ENCODE results near the gene DHRS13. TPM values are rescaled to one million over a fixed set of nuclear protein-coding genes. Genes with fewer than 3 reads are reported as not detected.
"Not testable (repeated sequence)": the region's sequence is repeated elsewhere in the genome, so short reads cannot be mapped to it uniquely, and the experiment has no call there.

Gene DHRS13
- total RNA-seq, 4 donors from 2014 or later: 0.26 to 17.4 (median 13.6) TPM

- H3K27me3 ChIP-seq: no peaks in the 10 kb centered on the region
- H3K27ac ChIP-seq: peak within 1 kb of the TSS; percentile 93 to 94
- peaks cover 0 to 12% of the 10 kb centered on the region in 2 donors for H3K4me1 ChIP-seq
- no peaks in the 10 kb centered on the region for H3K36me3 ChIP-seq
- no peaks in the 10 kb centered on the region for H3K9me3 ChIP-seq
- H3K4me3 ChIP-seq: peak within 1 kb of the TSS; percentile 85 to 91
- TF ChIP-seq POLR2A (IDR thresholded peaks at IDR 0.05): peak in 1 of 2 donors; percentile 46
- peak in 3 of 4 experiments; percentile 35 to 49 (median 39) for TF ChIP-seq CTCF (IDR thresholded peaks at IDR 0.05)
- intact Hi-C loops (cut with DNase I; ENCODE audit: low total_unique reads): loop anchor here (10.0 kb wide), 1 partner anchor 132 kb away; no protein-coding TSS in a partner anchor
- DNase-seq: peak; percentile 65 to 68
Observed at GRCh38 chr17:28896884-28897768, 5.8 kb downstream of the DHRS13 start, which contains the start of gene FLOT2. Gene FLOT2 (minus strand): TSS chr17:28897733. CDS start chr17:28897574, 159 bp downstream.

- DNase-seq: no peak
- H3K9me3 ChIP-seq: no peaks in the 10 kb centered on the region
- H3K4me1 ChIP-seq: peaks cover 0 to 12% of the 10 kb centered on the region in 2 donors
- TF ChIP-seq CTCF (IDR thresholded peaks at IDR 0.05): no peak
- TF ChIP-seq POLR2A (IDR thresholded peaks at IDR 0.05): no peak
- H3K4me3 ChIP-seq: peak overlapping the region; percentile 85 to 91
- intact Hi-C loops (cut with DNase I; ENCODE audit: low total_unique reads): loop anchor here (10.0 kb wide), 1 partner anchor 132 kb away; no protein-coding TSS in a partner anchor
- H3K36me3 ChIP-seq: no peaks in the 10 kb centered on the region
- H3K27me3 ChIP-seq: no peaks in the 10 kb centered on the region
- peak overlapping the region; percentile 93 to 94 for H3K27ac ChIP-seq
Observed at GRCh38 chr17:28896491-28896883, 6.4 kb downstream of the DHRS13 start.

- peaks cover 0 to 12% of the 10 kb centered on the region in 2 donors for H3K4me1 ChIP-seq
- no peak for TF ChIP-seq POLR2A (IDR thresholded peaks at IDR 0.05)
- peak overlapping the region in 1 of 2 donors; percentile 91 for H3K4me3 ChIP-seq
- peak overlapping the region; percentile 93 to 94 for H3K27ac ChIP-seq
- H3K9me3 ChIP-seq: no peaks in the 10 kb centered on the region
- no peaks in the 10 kb centered on the region for H3K36me3 ChIP-seq
- H3K27me3 ChIP-seq: no peaks in the 10 kb centered on the region
- no peak for DNase-seq
- intact Hi-C loops (cut with DNase I; ENCODE audit: low total_unique reads): loop anchor here (10.0 kb wide), 1 partner anchor 131 kb away; no protein-coding TSS in a partner anchor
Observed at GRCh38 chr17:28895794-28896447, 7.0 kb downstream of the DHRS13 start.

GRCh38 chr17:28893248-28894183 lies 9.4 kb downstream of the DHRS13 start:
- DNase-seq, H3K36me3 ChIP-seq, H3K27me3 ChIP-seq, H3K9me3 ChIP-seq, H3K4me3 ChIP-seq: not testable (repeated sequence)
- Histone ChIP-seq H3K4me1 (peaks cover 0 to 12% of the 10 kb centered on the region in 2 donors), H3K27ac (peak overlapping the region; percentile 2 to 60)
- intact Hi-C loops (cut with DNase I; ENCODE audit: low total_unique reads): loop anchor here (10.0 kb wide), 1 partner anchor 129 kb away; no protein-coding TSS in a partner anchor

- no peaks in the 10 kb centered on the region for H3K27me3 ChIP-seq
- DNase-seq: no peak
- TF ChIP-seq CTCF (IDR thresholded peaks at IDR 0.05) (no peak), POLR2A (IDR thresholded peaks at IDR 0.05) (no peak)
- H3K4me3 ChIP-seq: no peak overlapping the region
- H3K36me3 ChIP-seq: no peaks in the 10 kb centered on the region
- intact Hi-C loops (cut with DNase I; ENCODE audit: low total_unique reads): loop anchor here (10.0 kb wide), 1 partner anchor 127 kb away; no protein-coding TSS in a partner anchor
- H3K4me1 ChIP-seq: peaks cover 0 to 4% of the 10 kb centered on the region in 2 donors
- no peak overlapping the region for H3K27ac ChIP-seq
- H3K9me3 ChIP-seq: no peaks in the 10 kb centered on the region
Observed at GRCh38 chr17:28892024-28892423, 10.9 kb downstream of the DHRS13 start.
